Right hindlimb (tissue), 1 donor: ENCODE measurements around the gene EXOSC6.
"Not testable (repeated sequence)": the region's sequence is repeated elsewhere in the genome, so short reads cannot be mapped to it uniquely, and the experiment has no call there.

Source experiments
- DNase-seq: peaks from one replicate; pipeline ENCODE4 v3.0.0-alpha.2; 2018

EXOSC6 gene

DNA sequence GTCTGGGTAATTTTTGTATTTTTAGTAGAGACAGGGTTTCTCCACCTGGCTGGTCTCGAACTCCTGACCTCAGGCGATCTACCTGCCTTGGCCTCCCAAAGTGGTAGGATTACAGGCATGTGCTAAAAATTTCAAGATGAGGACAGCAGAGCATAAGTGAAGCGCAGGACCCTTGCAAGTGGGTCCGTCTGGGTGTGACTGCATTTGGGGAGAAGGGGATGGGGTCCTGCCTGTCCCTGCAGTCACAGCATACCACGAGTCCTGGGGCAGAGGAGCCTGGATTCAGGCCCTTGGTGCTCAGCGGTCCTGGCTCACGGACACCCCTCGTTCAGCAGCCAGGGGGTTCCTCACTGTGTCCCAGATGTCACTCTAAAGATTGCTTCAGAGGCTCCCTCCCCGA is 53.5 kb downstream of the EXOSC6 start:
- not testable (repeated sequence) for DNase-seq

DNA sequence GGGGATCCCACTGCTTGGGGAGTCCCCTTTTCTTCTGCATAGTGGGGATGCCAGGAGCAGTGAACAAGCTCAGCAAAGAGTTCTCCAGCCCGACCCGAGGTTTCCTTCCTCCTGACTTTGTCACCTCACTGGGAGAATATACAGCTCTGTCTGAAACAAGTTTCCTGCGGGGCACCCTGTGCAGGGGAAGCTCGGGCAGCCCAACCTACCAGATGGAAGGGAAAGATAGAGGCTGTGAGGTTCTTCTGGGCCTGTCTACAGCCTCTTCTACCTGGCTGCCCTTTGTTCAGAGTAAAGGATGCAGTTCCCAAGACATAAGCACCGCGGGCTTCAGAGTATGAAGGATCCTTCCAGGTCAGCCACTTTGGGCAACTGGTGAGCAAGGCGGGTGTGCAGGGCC is 54.1 kb downstream of the EXOSC6 start:
- not testable (repeated sequence) for DNase-seq
